ENCODE measurements around the gene HDAC5. TPM values are rescaled to one million over a fixed set of nuclear protein-coding genes. Genes with fewer than 3 reads are reported as not detected.
"Not testable (repeated sequence)": the region's sequence is repeated elsewhere in the genome, so short reads cannot be mapped to it uniquely, and the experiment has no call there.

Gene HDAC5
- total RNA-seq, 2 donors from 2014 or later = 71.2 to 145 TPM

GRCh38 chr17:44152875-44153274 is 29.4 kb upstream of the HDAC5 start:
- H3K4me1 ChIP-seq (replicated peaks) = no peaks in the 10 kb centered on the region
- no peaks in the 10 kb centered on the region for H3K27me3 ChIP-seq (replicated peaks; ENCODE audit: insufficient read depth)
- H3K4me3 ChIP-seq = no peak overlapping the region
- 92% methylated on average over 4 of the region's 4 CpGs for WGBS
- no peak for DNase-seq (ENCODE audit: low spot score)
- H3K9me3 ChIP-seq = no peaks in the 10 kb centered on the region
- no peaks in the 10 kb centered on the region for H3K36me3 ChIP-seq
- H3K27ac ChIP-seq = no peak overlapping the region
- intact Hi-C loops (cut with DNase I) = no loop called here
- TF ChIP-seq CTCF (IDR thresholded peaks at IDR 0.05) (no peak), POLR2AphosphoS5 (IDR thresholded peaks at IDR 0.05) (no peak), POLR2A (IDR thresholded peaks at IDR 0.05) (no peak)

GRCh38 chr17:44149750-44150329 is 26.4 kb upstream of the HDAC5 start:
- no peak overlapping the region for H3K27ac ChIP-seq
- H3K4me1 ChIP-seq (replicated peaks) = no peaks in the 10 kb centered on the region
- intact Hi-C loops (cut with DNase I) = no loop called here
- no peak for DNase-seq (ENCODE audit: low spot score)
- H3K9me3 ChIP-seq = no peaks in the 10 kb centered on the region
- no peaks in the 10 kb centered on the region for H3K36me3 ChIP-seq
- H3K4me3 ChIP-seq = no peak overlapping the region
- WGBS = 98% methylated on average over 4 of the region's 4 CpGs
- H3K27me3 ChIP-seq (replicated peaks; ENCODE audit: insufficient read depth) = no peaks in the 10 kb centered on the region
- no peak for TF ChIP-seq POLR2A (IDR thresholded peaks at IDR 0.05)
- TF ChIP-seq POLR2AphosphoS5 (IDR thresholded peaks at IDR 0.05) = no peak

GRCh38 chr17:44149066-44149465 is 25.6 kb upstream of the HDAC5 start:
- WGBS = 94% methylated on average over 3 of the region's 3 CpGs
- intact Hi-C loops (cut with DNase I); H3K4me1 ChIP-seq (replicated peaks); H3K4me3 ChIP-seq; H3K9me3 ChIP-seq; DNase-seq (ENCODE audit: low spot score); H3K27ac ChIP-seq; H3K27me3 ChIP-seq (replicated peaks; ENCODE audit: insufficient read depth); H3K36me3 ChIP-seq: not testable (repeated sequence)

- 91% methylated on average over 4 of the region's 4 CpGs for WGBS
- intact Hi-C loops (cut with DNase I) = no loop called here
- no peak overlapping the region for H3K27ac ChIP-seq
These were observed 24.4 kb upstream of the HDAC5 start for GRCh38 chr17:44147812-44148211.

GRCh38 chr17:44146375-44147346 is 23.2 kb upstream of the HDAC5 start:
- intact Hi-C loops (cut with DNase I) = no loop called here
- Histone ChIP-seq H3K36me3 (no peaks in the 10 kb centered on the region), H3K27ac (no peak overlapping the region), H3K9me3 (no peaks in the 10 kb centered on the region), H3K4me1 (replicated peaks) (no peaks in the 10 kb centered on the region), H3K4me3 (no peak overlapping the region), H3K27me3 (replicated peaks; ENCODE audit: insufficient read depth) (no peaks in the 10 kb centered on the region)
- 62% methylated on average over 2 of the region's 2 CpGs for WGBS
- DNase-seq (ENCODE audit: low spot score) = no peak
- TF ChIP-seq POLR2A (IDR thresholded peaks at IDR 0.05) (no peak), POLR2AphosphoS5 (IDR thresholded peaks at IDR 0.05) (no peak), CTCF (IDR thresholded peaks at IDR 0.05) (no peak)

More at GRCh38 chr17:44147812-44148211, 24.4 kb upstream of the HDAC5 start:
- H3K36me3 ChIP-seq = no peaks in the 10 kb centered on the region
- no peak for DNase-seq (ENCODE audit: low spot score)
- H3K4me1 ChIP-seq (replicated peaks) = no peaks in the 10 kb centered on the region
- no peaks in the 10 kb centered on the region for H3K27me3 ChIP-seq (replicated peaks; ENCODE audit: insufficient read depth)
- no peaks in the 10 kb centered on the region for H3K9me3 ChIP-seq
- TF ChIP-seq POLR2AphosphoS5 (IDR thresholded peaks at IDR 0.05) (no peak), POLR2A (IDR thresholded peaks at IDR 0.05) (no peak)
- H3K4me3 ChIP-seq = no peak overlapping the region

GRCh38 chr17:44144966-44145739 is 21.7 kb upstream of the HDAC5 start:
- Histone ChIP-seq H3K27ac (no peak overlapping the region), H3K4me1 (replicated peaks) (no peaks in the 10 kb centered on the region), H3K27me3 (replicated peaks; ENCODE audit: insufficient read depth) (no peaks in the 10 kb centered on the region), H3K4me3 (no peak overlapping the region), H3K9me3 (no peaks in the 10 kb centered on the region), H3K36me3 (no peaks in the 10 kb centered on the region)
- TF ChIP-seq POLR2A (IDR thresholded peaks at IDR 0.05) (no peak), POLR2AphosphoS5 (IDR thresholded peaks at IDR 0.05) (peak; percentile 20)
- no peak for DNase-seq (ENCODE audit: low spot score)
- 77% methylated on average over 7 of the region's 7 CpGs for WGBS
- intact Hi-C loops (cut with DNase I) = no loop called here

GRCh38 chr17:44143921-44144320 is 20.5 kb upstream of the HDAC5 start:
- H3K36me3 ChIP-seq; H3K4me1 ChIP-seq (replicated peaks); H3K27ac ChIP-seq; intact Hi-C loops (cut with DNase I); DNase-seq (ENCODE audit: low spot score); H3K4me3 ChIP-seq; H3K9me3 ChIP-seq; H3K27me3 ChIP-seq (replicated peaks; ENCODE audit: insufficient read depth): not testable (repeated sequence)
- 86% methylated on average over 8 of the region's 8 CpGs for WGBS

All from prostate gland (tissue), 2 donors.